HL-60/S4 treated with retinoic acid at 250 ng/mL for 4 days and 3 days (cell line): ENCODE measurements around the gene ACTR3C.
"Not testable (repeated sequence)": the region's sequence is repeated elsewhere in the genome, so short reads cannot be mapped to it uniquely, and the experiment has no call there.

Experiments used
- in situ Hi-C: fragments of 300-500 bp; cut with MboI; formaldehyde crosslinking; loops from 2 replicates; pipeline ENCODE4 v1.7.0; 2022; ENCODE audit warnings: low sequenced_read_pairs

The ACTR3C gene

GRCh38 chr7:150285849-150286754 is 37.2 kb downstream of the ACTR3C start:
- in situ Hi-C loops: not testable (repeated sequence)

GRCh38 chr7:150283608-150284007 is 39.7 kb downstream of the ACTR3C start:
- in situ Hi-C loops: not testable (repeated sequence)

DNA sequence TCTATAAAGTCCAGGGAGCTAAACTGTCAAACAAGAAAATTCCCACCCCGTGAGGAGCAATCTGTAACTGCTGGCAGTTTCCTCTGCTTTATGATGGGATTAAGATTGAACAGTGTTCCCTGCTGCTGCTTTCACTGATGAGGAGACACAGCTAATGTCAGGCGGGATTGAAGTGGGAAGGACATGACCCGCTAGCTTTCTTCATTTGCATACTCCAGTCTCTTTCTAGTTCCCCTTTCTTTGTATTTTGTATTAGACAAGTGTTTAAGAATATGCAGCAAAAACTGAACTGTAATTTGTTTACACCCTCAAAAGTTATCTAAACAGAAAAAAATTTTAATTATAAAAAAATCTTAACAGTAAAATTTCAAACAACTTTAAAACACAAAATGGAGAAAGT is 40.2 kb downstream of the ACTR3C start:
- in situ Hi-C loops: not testable (repeated sequence)

DNA sequence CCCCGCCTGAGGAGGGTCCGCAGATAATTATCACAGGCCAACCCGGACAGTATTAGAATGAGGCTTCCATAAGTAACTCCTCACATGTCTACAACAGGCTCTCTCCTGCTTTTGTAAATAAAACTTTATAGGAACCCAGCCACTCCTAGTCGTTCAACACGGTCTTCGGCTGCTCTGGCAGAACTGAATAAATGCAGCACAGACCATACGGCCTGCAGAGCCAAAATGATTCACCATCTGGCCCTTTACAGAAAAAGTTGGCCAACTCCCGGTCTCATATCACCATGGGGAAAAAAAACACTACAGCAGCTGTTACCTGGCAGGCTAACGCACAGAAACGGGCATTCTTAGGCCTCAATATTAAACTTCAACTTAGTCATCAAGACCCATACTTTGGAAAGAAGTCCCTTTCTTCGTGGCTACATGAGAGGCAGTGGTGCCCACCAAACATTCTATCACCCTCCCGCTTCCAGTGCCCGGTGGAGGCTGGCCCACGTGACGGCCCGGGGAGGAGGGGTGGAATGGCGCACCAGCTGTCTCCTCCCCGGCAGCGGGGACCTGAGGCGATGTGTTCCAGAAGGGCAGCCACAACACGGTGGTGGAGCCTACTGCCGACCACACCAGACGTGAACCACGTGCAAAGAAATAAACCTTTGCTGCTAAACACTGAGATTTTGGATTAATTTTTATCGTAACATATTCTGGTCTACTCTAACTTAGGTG is 41.5 kb downstream of the ACTR3C start:
- in situ Hi-C loops: not testable (repeated sequence)

DNA sequence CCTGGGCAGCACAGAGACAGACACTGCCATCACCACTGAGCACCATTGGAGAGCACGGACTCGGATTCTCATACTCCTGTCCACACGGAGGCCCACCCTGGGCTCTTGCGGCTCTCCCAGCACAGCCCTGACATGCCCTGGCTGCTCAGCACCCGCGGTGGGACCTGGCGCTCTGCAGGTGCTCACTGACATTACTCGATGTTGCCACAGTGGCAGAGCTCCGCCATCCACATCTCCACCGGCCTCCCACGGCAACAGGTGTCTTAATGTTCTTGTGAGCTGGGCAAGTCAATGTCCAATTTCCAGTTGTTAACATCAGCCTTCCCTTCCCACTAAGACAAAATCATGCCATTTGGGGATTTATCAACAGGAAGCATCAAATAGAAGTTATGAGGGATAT is 45.0 kb downstream of the ACTR3C start:
- in situ Hi-C loops: not testable (repeated sequence)

DNA sequence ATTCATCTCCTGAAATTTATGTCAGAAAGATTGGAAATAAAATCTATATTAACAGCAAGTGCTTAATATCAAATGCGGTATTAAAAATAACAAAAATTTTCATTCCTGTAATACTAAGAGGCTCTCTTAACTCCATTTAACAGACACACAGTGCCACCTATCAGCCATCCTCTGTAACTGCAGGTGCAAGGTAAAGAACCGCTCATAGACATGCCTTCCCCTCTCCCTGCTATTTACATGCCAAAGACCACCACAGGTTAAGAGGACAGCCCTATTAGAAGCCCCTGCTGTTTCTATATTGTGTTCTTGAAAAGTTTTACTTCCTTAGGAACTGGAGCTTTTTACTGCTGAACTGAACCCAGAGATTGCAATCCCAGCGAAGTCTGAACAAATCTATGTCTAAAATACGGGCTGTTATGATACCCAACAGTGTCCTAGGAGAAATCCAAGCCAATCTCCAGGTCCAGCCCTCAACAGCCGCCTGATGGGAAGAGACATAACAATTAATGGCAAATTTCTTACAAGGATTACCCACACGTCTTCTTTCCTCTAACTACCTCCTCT is 47.1 kb downstream of the ACTR3C start:
- in situ Hi-C loops: not testable (repeated sequence)

DNA sequence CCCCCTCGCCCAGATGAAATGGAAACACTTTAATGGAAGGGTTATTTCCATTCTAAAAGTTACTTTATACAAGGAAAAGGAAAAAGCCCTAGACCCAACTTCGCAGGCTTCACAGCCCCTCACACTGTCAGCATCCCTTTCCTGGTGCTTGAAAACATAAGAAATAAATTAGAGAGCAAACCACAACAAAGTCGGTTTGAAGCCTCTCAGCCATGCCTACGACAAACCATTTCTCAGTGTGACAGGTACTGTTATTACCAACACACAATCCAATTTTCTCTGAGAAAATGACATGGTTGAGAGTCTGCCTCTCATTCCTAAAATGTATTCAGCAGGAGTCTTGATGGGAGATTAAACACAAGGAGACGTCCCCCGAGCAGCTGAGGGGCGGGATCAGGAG is 51.4 kb downstream of the ACTR3C start:
- in situ Hi-C loops: not testable (repeated sequence)

- in situ Hi-C loops: not testable (repeated sequence)
Measured at GRCh38 chr7:150270101-150270824, 53.1 kb downstream of the ACTR3C start.

- in situ Hi-C loops: not testable (repeated sequence)
Measured at GRCh38 chr7:150268798-150269197, 54.5 kb downstream of the ACTR3C start.

DNA sequence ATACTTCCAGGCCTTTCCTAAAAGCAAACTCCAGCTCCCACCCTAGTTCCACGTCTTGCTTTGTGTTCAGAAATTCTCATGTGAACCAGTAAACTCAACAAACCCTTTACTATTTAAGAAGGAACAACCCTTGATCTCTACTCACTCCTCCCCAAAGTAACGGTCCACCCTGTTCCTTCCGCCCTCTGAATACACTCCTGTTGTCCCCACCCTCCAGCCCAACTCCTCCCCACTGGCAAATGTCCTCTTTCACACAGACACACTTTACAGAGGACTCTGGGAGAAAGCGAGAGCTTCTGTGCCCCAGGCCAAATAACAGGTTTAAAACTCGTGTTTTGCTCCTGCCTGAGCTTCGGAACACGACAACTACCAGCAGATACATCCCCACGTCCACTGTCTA is 55.1 kb downstream of the ACTR3C start:
- in situ Hi-C loops: not testable (repeated sequence)

DNA sequence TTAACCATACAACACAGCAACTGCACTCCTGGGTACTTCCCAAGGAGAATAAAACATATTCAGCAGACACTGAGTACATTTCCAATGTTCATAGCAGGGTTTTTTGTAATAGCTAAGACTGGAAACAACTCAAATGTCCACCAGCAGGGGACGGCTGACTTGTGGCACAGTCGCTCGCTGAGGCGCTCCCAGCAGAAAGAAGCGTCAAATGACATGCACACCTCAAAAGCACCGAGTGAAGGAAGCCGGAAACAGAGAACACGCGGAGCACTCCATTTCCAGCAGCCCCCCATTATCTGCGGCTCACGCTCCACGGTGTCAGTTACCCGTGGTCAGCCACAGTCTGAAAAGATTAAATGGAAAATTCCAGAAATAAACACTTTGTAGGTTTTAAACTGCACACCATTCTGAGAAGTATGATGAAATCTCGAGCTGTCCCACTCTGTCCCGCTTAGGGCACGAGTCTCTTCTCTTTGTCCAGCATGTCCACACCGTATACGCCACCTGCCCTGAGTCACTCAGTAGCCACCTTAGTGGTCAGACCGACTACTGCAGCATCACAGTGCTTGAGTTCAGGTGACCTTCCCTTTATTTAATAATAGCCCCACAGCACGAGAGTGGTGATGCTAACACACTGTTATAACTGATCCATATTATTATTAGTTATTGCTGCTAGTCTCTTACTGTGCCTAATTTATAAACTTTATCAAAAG is 56.2 kb downstream of the ACTR3C start:
- in situ Hi-C loops: not testable (repeated sequence)

GRCh38 chr7:150262656-150263055 is 60.7 kb downstream of the ACTR3C start:
- in situ Hi-C loops: not testable (repeated sequence)

DNA sequence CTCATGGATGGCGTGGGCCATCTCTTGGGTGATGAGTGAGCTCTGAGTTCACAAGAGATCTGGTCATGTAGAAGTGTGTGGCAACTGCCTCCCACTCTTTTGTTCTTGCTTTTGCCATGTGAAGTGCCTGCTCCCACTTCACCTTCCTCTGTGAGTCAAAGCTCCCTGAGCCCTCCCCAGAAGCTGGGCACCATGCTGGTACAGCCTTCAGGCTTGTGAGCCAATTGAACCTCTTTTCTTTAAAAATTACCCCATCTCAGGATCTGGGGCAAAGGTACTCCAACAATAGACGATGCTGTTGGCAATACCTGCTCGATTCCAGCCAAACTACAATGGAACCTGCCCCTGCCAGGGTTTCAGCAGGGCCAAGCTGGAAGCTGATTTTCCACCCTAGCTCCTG is 75.6 kb downstream of the ACTR3C start:
- in situ Hi-C loops: not testable (repeated sequence)

- in situ Hi-C loops: not testable (repeated sequence)
Measured at GRCh38 chr7:150245208-150245607, 78.1 kb downstream of the ACTR3C start.

DNA sequence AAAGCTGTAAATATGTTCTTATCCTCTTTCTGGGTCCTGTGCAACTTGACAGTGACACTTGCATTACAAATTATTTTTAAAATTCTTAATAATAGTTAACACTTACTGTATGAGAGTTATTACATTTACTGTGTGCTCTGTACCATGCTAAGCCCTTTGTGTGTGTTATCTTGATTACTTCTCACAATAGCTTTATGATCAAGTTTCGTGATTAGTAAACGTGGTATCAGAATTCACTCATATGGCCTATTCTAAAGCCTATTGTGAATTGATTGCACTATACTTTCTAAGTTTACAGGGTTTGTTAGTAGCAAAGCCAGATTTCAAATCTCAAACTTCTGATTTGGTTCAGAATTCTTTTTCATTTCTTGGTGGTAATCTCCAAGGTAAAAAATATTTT is 80.4 kb downstream of the ACTR3C start:
- in situ Hi-C loops: not testable (repeated sequence)

GRCh38 chr7:150225444-150225843 is 97.9 kb downstream of the ACTR3C start:
- in situ Hi-C loops: not testable (repeated sequence)

GRCh38 chr7:150222083-150222972 is 101.0 kb downstream of the ACTR3C start:
- in situ Hi-C loops: not testable (repeated sequence)

DNA sequence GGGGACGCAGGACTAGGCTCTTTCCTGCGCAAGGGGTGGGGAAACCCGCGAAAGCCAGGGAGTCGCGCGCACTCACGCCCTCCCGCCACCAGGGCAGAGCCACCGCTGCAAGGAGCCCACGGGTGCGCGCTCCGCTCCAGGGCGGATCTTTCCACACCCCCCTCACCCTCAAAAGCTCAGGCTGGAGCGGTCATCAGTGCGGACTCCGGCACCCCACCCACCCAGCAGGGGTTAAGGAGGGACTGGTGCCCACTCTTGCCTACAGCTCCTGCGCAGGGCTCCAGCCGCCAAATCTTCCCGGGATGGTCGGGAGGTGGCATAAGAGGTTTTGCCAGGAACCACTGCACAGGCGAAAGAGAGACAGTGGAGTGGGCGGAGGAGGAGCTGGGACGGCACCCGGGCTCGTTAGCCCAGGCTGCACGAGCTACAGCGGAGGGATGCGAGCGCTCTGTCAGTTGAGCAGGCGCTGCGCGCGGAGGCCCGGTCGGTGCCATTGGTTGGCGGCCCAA is 102.6 kb downstream of the ACTR3C start:
- in situ Hi-C loops: not testable (repeated sequence)
